ENCODE results near the gene ISLR2. TPM values are rescaled to one million over a fixed set of nuclear protein-coding genes. Genes with fewer than 3 reads are reported as not detected.

Gene ISLR2
- total and polyA plus RNA-seq, 2 experiments from 2014 or later = 0.20 TPM; not detected in 1

DNA sequence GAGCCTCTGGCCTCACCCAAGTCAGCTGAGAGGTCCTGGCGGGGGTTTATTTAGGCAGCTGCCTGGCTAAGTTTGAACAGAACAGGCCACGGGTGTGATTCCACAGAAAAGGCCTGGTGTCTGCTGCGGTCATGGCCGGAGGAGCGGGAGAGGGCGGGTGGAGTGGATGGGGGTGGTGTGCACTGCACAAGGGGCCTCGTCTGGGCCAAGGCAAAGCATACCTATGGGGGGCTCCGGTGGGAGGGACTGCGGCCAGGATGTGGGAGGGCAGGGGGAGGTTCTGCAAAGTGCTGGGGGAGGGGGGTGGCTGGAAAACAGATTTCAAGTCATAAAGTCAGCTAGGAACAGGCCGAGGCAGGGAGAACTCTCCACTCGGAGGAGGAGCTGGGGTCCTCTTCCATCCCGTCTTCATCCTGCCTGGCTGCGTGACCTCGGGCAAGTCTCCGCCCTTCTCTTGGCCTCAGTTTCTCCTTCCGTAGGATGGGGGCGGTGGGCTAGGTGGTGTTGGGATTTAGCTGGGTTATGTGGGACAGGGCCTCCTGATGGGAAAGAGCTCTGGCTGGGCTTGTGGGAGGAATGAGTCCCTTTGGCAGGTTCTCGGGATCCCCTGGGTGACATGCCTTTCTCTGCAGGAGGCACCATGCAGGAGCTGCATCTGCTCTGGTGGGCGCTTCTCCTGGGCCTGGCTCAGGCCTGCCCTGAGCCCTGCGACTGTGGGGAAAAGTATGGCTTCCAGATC, 44.0 kb downstream of the ISLR2 start:
- H3K27ac ChIP-seq = peak overlapping the region; percentile 59
- peak; percentile 59 for DNase-seq
- peak overlapping the region; percentile 59 for H3K4me3 ChIP-seq
- no peaks in the 10 kb centered on the region for H3K9me2 ChIP-seq (ENCODE audit: insufficient read depth)
- peaks cover 4% of the 10 kb centered on the region; the same call in 1 of the 2 replicates for H3K79me2 ChIP-seq (ENCODE audit: insufficient read depth)
- H3K9me3 ChIP-seq (ENCODE audit: low read depth) = no peaks in the 10 kb centered on the region
- TF ChIP-seq EZH2phosphoT487 (IDR thresholded peaks at IDR 0.05; ENCODE audit: insufficient read depth, low read depth) (no peak), EZH2 (IDR thresholded peaks at IDR 0.05; ENCODE audit: insufficient read depth, poor library complexity, severe bottlenecking) (no peak)
- peaks cover 31% of the 10 kb centered on the region for H3F3A ChIP-seq (ENCODE audit: insufficient read depth)
- peaks cover 50% of the 10 kb centered on the region for H3K4me1 ChIP-seq (ENCODE audit: insufficient read depth)
- H2AFZ ChIP-seq = peak overlapping the region; percentile 67
- WGBS, 2 experiments (ENCODE audit: low coverage in 1 of 2, low lambda C conversion rate in 2 of 2, missing lambda C conversion rate in 2 of 2) = 12 to 18% methylated on average over 17 to 20 of the region's 20 CpGs
- in situ Hi-C loops (cut with MboI) = no loop called here
- H3K9ac ChIP-seq = peak overlapping the region; percentile 67
- no peaks in the 10 kb centered on the region for H3K36me3 ChIP-seq (ENCODE audit: low read depth)
- peak overlapping the region; percentile 70 for H3K4me2 ChIP-seq (ENCODE audit: unreplicated experiment)
- H3K27me3 ChIP-seq (replicated peaks; ENCODE audit: insufficient read depth) = no peaks in the 10 kb centered on the region
- no peaks in the 10 kb centered on the region for H4K20me1 ChIP-seq (ENCODE audit: insufficient read depth)

- Histone ChIP-seq H3K36me3 (ENCODE audit: low read depth) (no peaks in the 10 kb centered on the region), H3K4me1 (ENCODE audit: insufficient read depth) (peaks cover 54% of the 10 kb centered on the region), H3K4me2 (ENCODE audit: unreplicated experiment) (peak overlapping the region; percentile 70), H4K20me1 (ENCODE audit: insufficient read depth) (no peaks in the 10 kb centered on the region), H3F3A (ENCODE audit: insufficient read depth) (peaks cover 31% of the 10 kb centered on the region), H3K79me2 (ENCODE audit: insufficient read depth) (peaks cover 4% of the 10 kb centered on the region; the same call in 1 of the 2 replicates), H3K27me3 (replicated peaks; ENCODE audit: insufficient read depth) (no peaks in the 10 kb centered on the region), H3K9me3 (ENCODE audit: low read depth) (no peaks in the 10 kb centered on the region), H3K4me3 (peak overlapping the region; percentile 59), H3K27ac (no peak overlapping the region), H3K9me2 (ENCODE audit: insufficient read depth) (no peaks in the 10 kb centered on the region), H3K9ac (peak overlapping the region; percentile 67), H2AFZ (peak overlapping the region; percentile 67)
- no peak for DNase-seq
- 24 to 26% methylated on average over 14 of the region's 14 CpGs for WGBS, 2 experiments (ENCODE audit: low coverage in 1 of 2, low lambda C conversion rate in 2 of 2, missing lambda C conversion rate in 2 of 2)
- in situ Hi-C loops (cut with MboI) = no loop called here
- TF ChIP-seq EZH2phosphoT487 (IDR thresholded peaks at IDR 0.05; ENCODE audit: insufficient read depth, low read depth) (no peak), EZH2 (IDR thresholded peaks at IDR 0.05; ENCODE audit: insufficient read depth, poor library complexity, severe bottlenecking) (no peak)
These were observed 44.5 kb downstream of the ISLR2 start for GRCh38 chr15:74174958-74175253.

- no peak overlapping the region for H3K27ac ChIP-seq
- H2AFZ ChIP-seq = no peak overlapping the region
- no peak overlapping the region for H3K9ac ChIP-seq
- in situ Hi-C loops (cut with MboI) = no loop called here
- DNase-seq = no peak
- 86 to 87% methylated on average over 43 to 45 of the region's 45 CpGs for WGBS, 2 experiments (ENCODE audit: low coverage in 1 of 2, low lambda C conversion rate in 2 of 2, missing lambda C conversion rate in 2 of 2)
- no peak for TF ChIP-seq EZH2 (IDR thresholded peaks at IDR 0.05; ENCODE audit: insufficient read depth, poor library complexity, severe bottlenecking)
- peaks cover 31% of the 10 kb centered on the region for H3F3A ChIP-seq (ENCODE audit: insufficient read depth)
- no peaks in the 10 kb centered on the region for H3K9me3 ChIP-seq (ENCODE audit: low read depth)
- no peak overlapping the region for H3K4me3 ChIP-seq
- H3K9me2 ChIP-seq (ENCODE audit: insufficient read depth) = no peaks in the 10 kb centered on the region
- peaks cover 4% of the 10 kb centered on the region; the same call in 1 of the 2 replicates for H3K79me2 ChIP-seq (ENCODE audit: insufficient read depth)
- H3K36me3 ChIP-seq (ENCODE audit: low read depth) = no peaks in the 10 kb centered on the region
- H4K20me1 ChIP-seq (ENCODE audit: insufficient read depth) = no peaks in the 10 kb centered on the region
- H3K27me3 ChIP-seq (replicated peaks; ENCODE audit: insufficient read depth) = no peaks in the 10 kb centered on the region
- no peak overlapping the region for H3K4me2 ChIP-seq (ENCODE audit: unreplicated experiment)
- H3K4me1 ChIP-seq (ENCODE audit: insufficient read depth) = peaks cover 60% of the 10 kb centered on the region
These were observed 45.1 kb downstream of the ISLR2 start for GRCh38 chr15:74175271-74176191.

DNA sequence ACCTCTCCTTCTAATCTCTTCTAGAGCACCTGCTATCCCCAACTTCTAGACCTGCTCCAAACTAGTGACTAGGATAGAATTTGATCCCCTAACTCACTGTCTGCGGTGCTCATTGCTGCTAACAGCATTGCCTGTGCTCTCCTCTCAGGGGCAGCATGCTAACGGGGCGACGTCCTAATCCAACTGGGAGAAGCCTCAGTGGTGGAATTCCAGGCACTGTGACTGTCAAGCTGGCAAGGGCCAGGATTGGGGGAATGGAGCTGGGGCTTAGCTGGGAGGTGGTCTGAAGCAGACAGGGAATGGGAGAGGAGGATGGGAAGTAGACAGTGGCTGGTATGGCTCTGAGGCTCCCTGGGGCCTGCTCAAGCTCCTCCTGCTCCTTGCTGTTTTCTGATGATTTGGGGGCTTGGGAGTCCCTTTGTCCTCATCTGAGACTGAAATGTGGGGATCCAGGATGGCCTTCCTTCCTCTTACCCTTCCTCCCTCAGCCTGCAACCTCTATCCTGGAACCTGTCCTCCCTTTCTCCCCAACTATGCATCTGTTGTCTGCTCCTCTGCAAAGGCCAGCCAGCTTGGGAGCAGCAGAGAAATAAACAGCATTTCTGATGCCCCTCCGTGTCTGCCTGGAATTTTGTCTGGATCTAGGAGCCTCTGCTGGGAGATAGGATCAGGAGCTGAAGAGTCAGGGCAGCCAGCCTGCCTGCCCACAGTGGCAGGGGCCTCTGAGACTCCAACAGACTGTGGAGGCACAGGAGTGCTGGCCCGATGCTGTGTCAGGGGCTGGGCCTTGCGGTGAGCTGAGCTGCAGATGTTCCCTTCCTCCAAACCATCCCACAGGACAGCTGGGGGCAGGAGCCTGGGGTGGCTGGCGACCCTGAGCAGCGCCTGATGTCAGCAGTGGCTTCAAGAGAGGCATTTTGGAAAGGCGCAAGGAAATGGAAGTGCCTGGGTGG, 46.2 kb downstream of the ISLR2 start:
- Histone ChIP-seq H3K4me3 (no peak overlapping the region), H3K4me2 (ENCODE audit: unreplicated experiment) (peak overlapping the region; percentile 20), H2AFZ (no peak overlapping the region)

More for the DNA sequence above, 46.2 kb downstream of the ISLR2 start:
- no peaks in the 10 kb centered on the region for H4K20me1 ChIP-seq (ENCODE audit: insufficient read depth)
- peak; percentile 24 for DNase-seq
- TF ChIP-seq EZH2phosphoT487 (IDR thresholded peaks at IDR 0.05; ENCODE audit: insufficient read depth, low read depth) (no peak), EZH2 (IDR thresholded peaks at IDR 0.05; ENCODE audit: insufficient read depth, poor library complexity, severe bottlenecking) (no peak)
- peaks cover 31% of the 10 kb centered on the region for H3F3A ChIP-seq (ENCODE audit: insufficient read depth)
- H3K9me2 ChIP-seq (ENCODE audit: insufficient read depth) = no peaks in the 10 kb centered on the region
- peaks cover 64% of the 10 kb centered on the region for H3K4me1 ChIP-seq (ENCODE audit: insufficient read depth)
- H3K27ac ChIP-seq = no peak overlapping the region
- peaks cover 4% of the 10 kb centered on the region; the same call in 1 of the 2 replicates for H3K79me2 ChIP-seq (ENCODE audit: insufficient read depth)
- no peaks in the 10 kb centered on the region for H3K27me3 ChIP-seq (replicated peaks; ENCODE audit: insufficient read depth)
- H3K9ac ChIP-seq = no peak overlapping the region
- no peaks in the 10 kb centered on the region for H3K9me3 ChIP-seq (ENCODE audit: low read depth)
- in situ Hi-C loops (cut with MboI) = no loop called here
- no peaks in the 10 kb centered on the region for H3K36me3 ChIP-seq (ENCODE audit: low read depth)
- 59 to 71% methylated on average over 10 of the region's 10 CpGs for WGBS, 2 experiments (ENCODE audit: low coverage in 1 of 2, low lambda C conversion rate in 2 of 2, missing lambda C conversion rate in 2 of 2)

All from GM23248 (cell line).